Adrenal gland (tissue), 5 donors: Measurements from ENCODE around the gene KIF4A.

Experiments
- CTCF ChIP-seq, 6 experiments: fragments of 450-650 bp in 4 of 6; fragments of 200-600 bp in 2 of 6; sonication (generic) in 1 of 6; IDR thresholded peaks; 1 replicate in 5 of 6; 2 replicates in 1 of 6; pipeline versions ENCODE4 v1.5.1 to v1.8.0; 2016 to 2021; ENCODE audit warnings: antibody characterized with exemption in 6 of 6, mild to moderate bottlenecking in 2 of 6, moderate library complexity in 1 of 6
- POLR2A ChIP-seq, 2 donors: fragments of 450-650 bp; IDR thresholded peaks; one replicate each; pipeline ENCODE4 v1.6.1; 2017; ENCODE audit warnings: antibody characterized with exemption in 2 of 2, mild to moderate bottlenecking in 2 of 2, moderate library complexity in 1 of 2
- donor health status: DM: no; HTN: no; CAD: no.

DNA sequence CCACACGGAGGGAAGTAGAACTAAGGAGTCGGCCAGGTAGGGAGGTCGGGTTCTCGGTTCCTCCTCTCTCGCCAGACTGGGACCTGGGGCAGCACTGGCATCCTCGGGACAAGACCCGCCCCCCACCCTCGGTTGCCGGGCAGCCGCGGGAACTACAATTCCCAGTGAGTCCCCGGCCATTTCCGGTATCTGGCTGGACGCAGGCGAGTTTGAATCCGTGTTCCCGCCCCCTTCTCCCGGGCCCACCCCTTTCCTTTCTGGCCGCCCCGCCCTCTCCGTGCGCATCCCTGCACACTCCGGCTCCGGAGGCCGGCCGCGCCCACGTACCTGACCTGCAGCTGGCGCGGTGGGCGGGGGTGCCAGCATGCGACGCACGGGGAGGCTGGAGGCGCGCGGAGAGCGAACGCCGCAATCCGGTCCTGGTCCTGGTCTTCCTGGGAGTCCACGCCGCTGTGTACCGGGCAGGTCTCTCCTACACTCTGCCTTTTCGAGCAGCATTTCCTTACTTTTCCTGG is 144.5 kb downstream of the KIF4A start:
- TF ChIP-seq POLR2A (IDR thresholded peaks at IDR 0.05) (no peak), CTCF (IDR thresholded peaks at IDR 0.05) (no peak)
